Osteocyte (in vitro differentiated cells): ENCODE data around the gene TSSK3. TPM values are rescaled to one million over a fixed set of nuclear protein-coding genes. Genes with fewer than 3 reads are reported as not detected.

Experiments
- DNase-seq: peaks from one replicate; pipeline ENCODE4 v3.0.0; 2021; ENCODE audit warnings: mixed read lengths; ENCODE audit not compliant: unreplicated experiment; ENCODE audit errors: extremely low spot score
- H3K27ac Mint-ChIP-seq: one replicate; pipeline ENCODE4 v1.8.0; 2021; ENCODE audit warnings: mild to moderate bottlenecking, mixed read lengths; ENCODE audit not compliant: unreplicated experiment
- H3K27me3 Mint-ChIP-seq: one replicate; pipeline ENCODE4 v1.8.0; 2021; ENCODE audit warnings: mixed read lengths; ENCODE audit not compliant: unreplicated experiment
- H3K36me3 Mint-ChIP-seq: one replicate; pipeline ENCODE4 v1.8.0; 2021; ENCODE audit warnings: mixed read lengths; ENCODE audit not compliant: unreplicated experiment
- H3K4me1 Mint-ChIP-seq: one replicate; pipeline ENCODE4 v1.8.0; 2021; ENCODE audit warnings: mixed read lengths; ENCODE audit not compliant: unreplicated experiment
- H3K4me3 Mint-ChIP-seq: one replicate; pipeline ENCODE4 v1.8.0; 2021; ENCODE audit warnings: mild to moderate bottlenecking, moderate library complexity, mixed read lengths; ENCODE audit not compliant: unreplicated experiment
- H3K9me3 Mint-ChIP-seq: one replicate; pipeline ENCODE4 v1.8.0; 2021; ENCODE audit warnings: mixed read lengths; ENCODE audit not compliant: unreplicated experiment
- total RNA-seq: library from RNA; stranded (reverse); gene quantifications from 2 replicates; pipeline ENCODE4 v1.2.1, GENCODE V29; 2021
- TF ChIP-seq, protein P1 (sequence below): fragments of 200-600 bp; sonication (generic); IDR thresholded peaks from 2 replicates; pipeline ENCODE4 v1.5.0; 2021; ENCODE audit warnings: antibody characterized with exemption, mild to moderate bottlenecking, moderate library complexity

The TSSK3 gene
- total RNA-seq, 1 donor from 2014 or later, result 3.5 TPM

DNA sequence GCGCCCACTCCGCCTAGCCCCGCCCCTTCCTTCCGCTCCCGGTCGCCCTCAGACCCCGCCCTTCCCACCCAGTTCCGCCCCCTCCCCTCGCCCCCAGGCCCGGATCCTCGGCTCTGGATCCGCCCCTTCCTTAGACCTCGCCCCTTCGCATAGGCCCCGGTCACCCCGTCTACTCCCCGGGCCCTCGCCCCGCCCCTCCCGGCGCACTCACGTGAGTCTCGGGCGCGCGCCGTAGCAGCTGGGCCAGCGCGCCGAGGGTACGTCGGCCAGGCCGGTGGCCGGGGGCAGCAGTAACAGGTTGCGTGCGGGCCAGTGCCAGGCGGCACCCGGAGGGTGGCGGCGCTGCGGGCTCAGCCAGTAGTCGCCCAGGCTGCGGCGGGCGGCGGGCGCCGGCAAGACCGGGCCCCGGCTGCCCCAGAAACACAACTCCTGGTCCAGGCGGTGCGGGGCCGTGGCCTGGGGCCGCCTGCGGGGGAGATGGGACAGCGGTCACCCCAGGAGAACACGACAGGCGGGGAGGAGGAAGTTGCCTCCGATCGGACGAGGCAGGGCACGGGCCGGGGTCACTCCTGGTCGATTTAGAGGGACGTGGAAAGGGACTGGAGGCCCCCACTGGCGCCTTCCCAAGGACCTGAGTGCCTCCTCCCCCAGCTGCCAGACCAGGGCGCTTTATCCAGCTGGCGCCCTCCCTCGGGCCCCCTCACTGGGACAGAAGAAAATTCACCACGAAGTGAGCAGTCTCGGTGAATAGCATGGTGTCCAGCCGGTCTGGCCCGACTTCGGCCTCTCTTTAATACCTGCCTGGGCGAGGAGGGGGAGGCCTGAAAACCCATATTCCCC, 10.7 kb upstream of the TSSK3 start:
- TF ChIP-seq, protein P1, sequence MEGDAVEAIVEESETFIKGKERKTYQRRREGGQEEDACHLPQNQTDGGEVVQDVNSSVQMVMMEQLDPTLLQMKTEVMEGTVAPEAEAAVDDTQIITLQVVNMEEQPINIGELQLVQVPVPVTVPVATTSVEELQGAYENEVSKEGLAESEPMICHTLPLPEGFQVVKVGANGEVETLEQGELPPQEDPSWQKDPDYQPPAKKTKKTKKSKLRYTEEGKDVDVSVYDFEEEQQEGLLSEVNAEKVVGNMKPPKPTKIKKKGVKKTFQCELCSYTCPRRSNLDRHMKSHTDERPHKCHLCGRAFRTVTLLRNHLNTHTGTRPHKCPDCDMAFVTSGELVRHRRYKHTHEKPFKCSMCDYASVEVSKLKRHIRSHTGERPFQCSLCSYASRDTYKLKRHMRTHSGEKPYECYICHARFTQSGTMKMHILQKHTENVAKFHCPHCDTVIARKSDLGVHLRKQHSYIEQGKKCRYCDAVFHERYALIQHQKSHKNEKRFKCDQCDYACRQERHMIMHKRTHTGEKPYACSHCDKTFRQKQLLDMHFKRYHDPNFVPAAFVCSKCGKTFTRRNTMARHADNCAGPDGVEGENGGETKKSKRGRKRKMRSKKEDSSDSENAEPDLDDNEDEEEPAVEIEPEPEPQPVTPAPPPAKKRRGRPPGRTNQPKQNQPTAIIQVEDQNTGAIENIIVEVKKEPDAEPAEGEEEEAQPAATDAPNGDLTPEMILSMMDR, result peak; percentile 28
- H3K27ac Mint-ChIP-seq, result peak overlapping the region; percentile 93
- peaks cover 16% of the 10 kb centered on the region for H3K36me3 Mint-ChIP-seq
- no peaks in the 10 kb centered on the region for H3K27me3 Mint-ChIP-seq
- H3K4me3 Mint-ChIP-seq, result peak overlapping the region; percentile 82
- DNase-seq, result peak; percentile 98
- H3K4me1 Mint-ChIP-seq, result peaks cover 42% of the 10 kb centered on the region
- H3K9me3 Mint-ChIP-seq, result no peaks in the 10 kb centered on the region

GRCh38 chr1:32352239-32352745, 10.0 kb upstream of the TSSK3 start:
- peak overlapping the region; percentile 71 for H3K27ac Mint-ChIP-seq
- peaks cover 17% of the 10 kb centered on the region for H3K36me3 Mint-ChIP-seq
- peaks cover 42% of the 10 kb centered on the region for H3K4me1 Mint-ChIP-seq

DNA sequence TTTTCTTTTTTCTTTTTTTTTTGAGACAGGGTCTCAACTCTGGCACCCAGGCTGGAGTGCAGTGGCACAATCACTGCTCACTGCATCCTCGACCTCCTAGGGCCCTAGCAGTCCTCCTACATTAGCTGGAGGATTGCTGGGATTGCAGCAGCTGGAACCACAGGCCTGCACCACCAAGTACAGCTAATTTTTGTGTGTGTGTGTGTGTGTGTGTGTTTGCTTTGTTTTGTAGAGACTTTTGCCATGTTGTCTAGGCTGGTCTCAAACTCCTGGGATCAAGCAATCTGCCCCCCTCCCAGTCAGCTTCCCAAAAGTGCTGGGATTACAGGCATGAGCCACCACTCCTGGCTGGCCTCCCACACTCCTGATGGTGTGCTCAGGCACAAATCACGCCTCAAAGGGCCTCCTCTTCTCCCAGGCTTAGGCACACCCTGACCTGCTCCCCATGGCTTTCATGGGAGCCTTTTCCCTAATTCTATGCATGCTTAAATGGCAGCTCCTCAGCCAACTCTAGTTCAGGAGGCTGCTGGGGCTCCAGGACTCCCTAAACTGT, 9.4 kb upstream of the TSSK3 start:
- Mint-ChIP-seq H3K27me3 (no peaks in the 10 kb centered on the region), H3K4me3 (peak overlapping the region; percentile 75), H3K4me1 (peaks cover 42% of the 10 kb centered on the region), H3K36me3 (peaks cover 17% of the 10 kb centered on the region), H3K9me3 (no peaks in the 10 kb centered on the region), H3K27ac (no peak overlapping the region)
- DNase-seq, result no peak
- TF ChIP-seq, protein P1, result no peak

More at GRCh38 chr1:32352239-32352745, 10.0 kb upstream of the TSSK3 start:
- TF ChIP-seq, protein P1, result no peak
- Mint-ChIP-seq H3K4me3 (peak overlapping the region; percentile 75), H3K27me3 (no peaks in the 10 kb centered on the region), H3K9me3 (no peaks in the 10 kb centered on the region)
- no peak for DNase-seq

DNA sequence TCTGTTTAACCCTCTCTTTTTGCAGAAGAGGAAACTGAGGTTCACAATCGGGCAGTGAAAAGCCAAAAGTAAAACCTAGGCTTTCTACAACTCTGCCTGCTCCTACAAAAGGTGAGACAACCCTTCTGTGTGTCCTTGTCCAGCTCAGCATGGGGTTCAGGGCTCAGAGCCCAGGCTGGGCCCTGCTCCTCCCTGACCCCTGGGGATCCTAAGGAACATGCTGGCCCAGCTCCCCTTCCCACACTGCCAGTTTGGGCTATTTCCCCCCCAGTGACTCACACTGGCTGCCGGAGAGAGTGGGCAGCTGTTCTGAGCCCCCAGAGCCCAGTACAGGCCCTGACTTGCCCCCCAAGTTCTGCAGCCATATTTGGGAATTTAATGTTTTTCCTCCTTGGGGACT, 8.9 kb upstream of the TSSK3 start:
- no peak for DNase-seq
- H3K27me3 Mint-ChIP-seq, result no peaks in the 10 kb centered on the region
- no peak overlapping the region for H3K27ac Mint-ChIP-seq
- TF ChIP-seq, protein P1, result no peak
- H3K4me1 Mint-ChIP-seq, result peaks cover 42% of the 10 kb centered on the region
- peak overlapping the region; percentile 40 for H3K4me3 Mint-ChIP-seq
- H3K9me3 Mint-ChIP-seq, result no peaks in the 10 kb centered on the region
- H3K36me3 Mint-ChIP-seq, result peaks cover 17% of the 10 kb centered on the region
